Measurements from ENCODE around the gene LYRM7. TPM values are rescaled to one million over a fixed set of nuclear protein-coding genes. Genes with fewer than 3 reads are reported as not detected.
"Not testable (repeated sequence)": the region's sequence is repeated elsewhere in the genome, so short reads cannot be mapped to it uniquely, and the experiment has no call there.

Gene LYRM7
- total and polyA plus RNA-seq, 7 donors, result 11.3 to 31.0 (median 24.2) TPM

DNA sequence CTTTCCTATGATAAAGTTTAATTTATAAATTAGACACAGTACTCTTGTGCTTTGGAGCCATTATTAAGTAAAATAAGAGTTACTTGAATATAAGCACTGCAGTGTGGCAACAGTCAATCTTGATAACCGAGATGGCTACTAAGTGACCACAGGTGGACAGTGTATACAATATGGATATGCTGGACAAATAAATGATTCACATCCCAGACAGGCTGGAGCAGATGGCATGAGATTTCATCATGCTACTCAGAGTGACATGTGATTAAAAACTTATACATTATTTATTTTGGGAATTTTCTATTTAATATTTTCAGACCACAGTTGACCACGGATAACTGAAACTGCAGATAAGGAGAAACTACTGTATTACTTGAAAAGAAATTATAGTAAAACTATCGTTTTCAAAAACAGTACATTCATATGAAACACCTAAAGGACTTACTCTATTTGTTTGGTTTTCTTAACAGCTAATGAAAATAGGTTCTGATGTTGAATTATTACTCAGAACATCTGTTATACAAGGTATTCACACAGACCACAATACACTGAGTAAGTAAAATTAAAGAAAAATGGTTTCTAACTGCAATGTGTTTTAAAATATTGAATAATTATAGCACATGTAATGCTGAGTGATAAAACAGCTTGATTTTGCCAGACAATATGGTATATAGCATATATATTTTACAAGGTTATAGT, 16.0 kb downstream of the LYRM7 start:
- 84 to 87% (median 87%) methylated on average over 3 of the region's 3 CpGs for WGBS, 3 donors
- TF ChIP-seq, protein P1, sequence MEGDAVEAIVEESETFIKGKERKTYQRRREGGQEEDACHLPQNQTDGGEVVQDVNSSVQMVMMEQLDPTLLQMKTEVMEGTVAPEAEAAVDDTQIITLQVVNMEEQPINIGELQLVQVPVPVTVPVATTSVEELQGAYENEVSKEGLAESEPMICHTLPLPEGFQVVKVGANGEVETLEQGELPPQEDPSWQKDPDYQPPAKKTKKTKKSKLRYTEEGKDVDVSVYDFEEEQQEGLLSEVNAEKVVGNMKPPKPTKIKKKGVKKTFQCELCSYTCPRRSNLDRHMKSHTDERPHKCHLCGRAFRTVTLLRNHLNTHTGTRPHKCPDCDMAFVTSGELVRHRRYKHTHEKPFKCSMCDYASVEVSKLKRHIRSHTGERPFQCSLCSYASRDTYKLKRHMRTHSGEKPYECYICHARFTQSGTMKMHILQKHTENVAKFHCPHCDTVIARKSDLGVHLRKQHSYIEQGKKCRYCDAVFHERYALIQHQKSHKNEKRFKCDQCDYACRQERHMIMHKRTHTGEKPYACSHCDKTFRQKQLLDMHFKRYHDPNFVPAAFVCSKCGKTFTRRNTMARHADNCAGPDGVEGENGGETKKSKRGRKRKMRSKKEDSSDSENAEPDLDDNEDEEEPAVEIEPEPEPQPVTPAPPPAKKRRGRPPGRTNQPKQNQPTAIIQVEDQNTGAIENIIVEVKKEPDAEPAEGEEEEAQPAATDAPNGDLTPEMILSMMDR (IDR thresholded peaks at IDR 0.05), result no peak
- intact Hi-C loops (cut with DNase I), result no loop called here

DNA sequence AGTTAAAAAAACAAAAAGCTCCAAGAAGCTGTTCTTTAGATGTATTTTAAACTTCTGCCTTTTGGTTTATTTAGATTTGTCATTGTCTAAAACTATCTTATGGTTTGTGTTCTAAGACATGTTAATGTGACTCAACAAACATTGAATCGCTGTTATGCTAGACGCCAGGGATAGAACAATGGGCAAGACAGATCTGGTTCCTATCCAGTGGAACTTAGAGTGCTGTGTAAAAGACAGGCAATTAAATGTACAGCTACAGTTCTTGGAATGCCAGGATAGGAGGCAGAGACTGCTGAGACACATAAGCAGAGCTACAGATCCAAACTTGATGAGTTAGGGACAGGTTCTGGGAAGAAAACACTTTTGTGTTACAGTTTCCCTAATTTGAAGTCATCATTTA, 22.4 kb downstream of the LYRM7 start:
- Histone ChIP-seq H3K27ac (no peak overlapping the region), H3K27me3 (ENCODE audit: insufficient read depth in 3 of 3, low read length in 2 of 3) (no peaks in the 10 kb centered on the region), H3K36me3 (ENCODE audit: insufficient read depth in 1 of 2, low read depth in 1 of 2) (peaks cover 0 to under 1% of the 10 kb centered on the region in 2 donors), H3K9me3 (no peaks in the 10 kb centered on the region), H3K4me1 (peaks cover 4% of the 10 kb centered on the region), H3K4me3 (no peak overlapping the region)
- ATAC-seq, result no peak
- TF ChIP-seq, protein P1 (IDR thresholded peaks at IDR 0.05), result no peak
- 65 to 79% (median 71%) methylated on average over 2 of the region's 2 CpGs for WGBS, 3 donors
- intact Hi-C loops (cut with DNase I), result no loop called here
- no peak for DNase-seq

More for the DNA sequence above, 16.0 kb downstream of the LYRM7 start:
- Histone ChIP-seq H3K27ac (no peak overlapping the region), H3K9me3 (no peaks in the 10 kb centered on the region), H3K27me3 (ENCODE audit: insufficient read depth in 3 of 3, low read length in 2 of 3) (no peaks in the 10 kb centered on the region), H3K4me1 (no peaks in the 10 kb centered on the region), H3K4me3 (no peak overlapping the region), H3K36me3 (ENCODE audit: insufficient read depth in 1 of 2, low read depth in 1 of 2) (peaks cover 0 to 22% of the 10 kb centered on the region in 2 donors)
- no peak for DNase-seq
- ATAC-seq, result no peak

DNA sequence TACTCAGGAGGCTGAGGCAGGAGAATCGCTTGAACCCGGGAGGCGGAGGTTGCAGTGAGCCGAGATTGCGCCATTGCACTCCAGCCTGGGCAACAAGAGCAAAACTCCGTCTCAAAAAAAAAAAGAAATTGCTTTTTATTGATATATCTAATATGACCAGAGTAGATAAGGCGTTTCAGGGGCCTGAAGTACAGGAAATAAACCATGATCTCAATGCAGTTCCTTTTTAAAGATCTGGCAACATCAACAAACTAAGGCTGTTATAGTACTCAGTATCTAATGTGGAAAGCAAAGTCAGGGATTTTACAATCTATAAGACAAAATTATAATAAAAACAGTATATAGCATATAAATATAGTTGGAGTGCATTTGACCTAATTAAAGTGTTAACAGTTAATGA, 23.2 kb downstream of the LYRM7 start:
- H3K4me1 ChIP-seq; ATAC-seq; intact Hi-C loops (cut with DNase I); H3K36me3 ChIP-seq (ENCODE audit: insufficient read depth in 1 of 2, low read depth in 1 of 2); H3K4me3 ChIP-seq; DNase-seq; H3K9me3 ChIP-seq; H3K27me3 ChIP-seq (ENCODE audit: insufficient read depth in 3 of 3, low read length in 2 of 3); H3K27ac ChIP-seq: not testable (repeated sequence)
- WGBS, 3 donors, result 92 to 94% (median 92%) methylated on average over 4 to 7 of the region's 7 CpGs

DNA sequence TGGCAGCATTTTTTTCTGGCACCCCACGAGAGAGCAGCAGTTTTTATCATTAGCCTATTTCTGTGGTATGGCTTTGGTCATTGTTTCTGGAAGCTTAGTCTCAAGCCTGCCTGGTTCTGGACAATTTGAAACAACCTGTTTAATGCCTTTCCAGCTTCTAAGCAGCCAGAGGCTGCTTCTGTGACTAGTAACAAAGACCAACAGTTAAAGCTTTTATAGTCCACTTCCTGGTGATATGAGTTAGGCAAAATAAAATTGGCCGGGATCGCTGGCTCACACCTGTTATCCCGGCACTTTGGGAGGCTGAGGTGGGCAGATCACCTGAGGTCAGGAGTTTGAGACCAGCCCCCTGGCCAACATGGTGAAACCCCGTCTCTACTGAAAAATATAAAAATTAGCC, 24.0 kb downstream of the LYRM7 start:
- 66 to 80% (median 71%) methylated on average over 5 of the region's 5 CpGs for WGBS, 3 donors
- Histone ChIP-seq H3K27ac (no peak overlapping the region), H3K4me1 (peaks cover 4% of the 10 kb centered on the region), H3K4me3 (no peak overlapping the region), H3K36me3 (ENCODE audit: insufficient read depth in 1 of 2, low read depth in 1 of 2) (peaks cover 0 to 4% of the 10 kb centered on the region in 2 donors), H3K9me3 (no peaks in the 10 kb centered on the region), H3K27me3 (ENCODE audit: insufficient read depth in 3 of 3, low read length in 2 of 3) (no peaks in the 10 kb centered on the region)
- intact Hi-C loops (cut with DNase I), result no loop called here
- TF ChIP-seq, protein P1 (IDR thresholded peaks at IDR 0.05), result no peak
- ATAC-seq (no peak), DNase-seq (no peak)

DNA sequence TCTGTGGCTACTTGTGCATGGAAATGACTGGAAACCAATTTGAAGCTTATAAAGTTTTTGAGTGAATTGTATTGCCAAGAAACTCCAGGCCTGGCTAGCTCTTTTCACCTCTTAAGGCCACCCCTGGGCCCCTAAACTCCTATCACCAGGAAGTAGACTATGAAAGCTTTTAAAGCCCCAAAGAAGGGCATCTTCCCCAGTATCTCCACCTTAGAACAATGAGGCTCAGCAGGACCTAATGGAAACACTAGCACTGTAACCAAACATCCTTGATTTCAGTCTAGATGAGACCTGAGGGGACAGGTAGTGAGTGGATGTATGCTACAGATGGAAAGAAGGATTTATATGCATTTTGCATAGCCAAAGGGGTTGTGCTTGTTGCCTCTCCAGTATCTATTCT, 25.0 kb downstream of the LYRM7 start:
- Histone ChIP-seq H3K27ac (no peak overlapping the region), H3K9me3 (no peaks in the 10 kb centered on the region), H3K36me3 (ENCODE audit: insufficient read depth in 1 of 2, low read depth in 1 of 2) (peaks cover 0 to 14% of the 10 kb centered on the region in 2 donors), H3K27me3 (ENCODE audit: insufficient read depth in 3 of 3, low read length in 2 of 3) (no peaks in the 10 kb centered on the region), H3K4me1 (peaks cover 4% of the 10 kb centered on the region), H3K4me3 (no peak overlapping the region)
- TF ChIP-seq, protein P1 (IDR thresholded peaks at IDR 0.05), result no peak
- intact Hi-C loops (cut with DNase I), result no loop called here
- no peak for DNase-seq
- no peak for ATAC-seq

Measured in psoas muscle (tissue), 8 donors.